Forelimb muscle (tissue), 1 donor: ENCODE data around the gene SIGLEC8. TPM values are rescaled to one million over a fixed set of nuclear protein-coding genes. Genes with fewer than 3 reads are reported as not detected.

ENCODE experiments used
- DNase-seq: peaks from one replicate; pipeline ENCODE4 v3.0.0-alpha.2; 2013; ENCODE audit warnings: low read depth
- polyA plus RNA-seq: library from polyadenylated mRNA; unstranded; fragments of 120-200 nt; gene quantifications from one replicate; pipeline ENCODE4 v1.2.1, GENCODE V29; 2013; ENCODE audit not compliant: insufficient read length

The SIGLEC8 gene
- polyA plus RNA-seq, 1 donor, result not detected

DNA sequence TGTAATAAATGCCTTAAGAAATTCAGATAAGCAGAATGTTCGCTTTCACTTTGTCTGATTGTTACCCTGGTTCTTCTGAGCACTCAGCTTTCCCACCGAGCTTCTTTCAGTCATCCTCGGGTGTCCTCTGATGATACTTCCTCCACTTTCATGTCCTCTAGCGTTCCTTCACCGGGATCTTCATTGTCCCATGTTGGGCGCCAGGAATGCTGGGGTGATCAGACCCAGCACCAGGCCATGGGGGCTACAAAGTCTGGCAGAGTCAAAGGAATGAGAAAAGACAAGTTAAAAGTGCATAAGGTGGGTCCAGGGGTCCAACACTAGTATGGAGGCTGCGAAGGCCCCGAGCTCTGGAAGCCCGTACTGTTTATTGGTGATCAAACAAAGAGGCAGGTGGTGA lies 56.1 kb downstream of the SIGLEC8 start:
- no peak for DNase-seq

Other genes starting within 250 kb of the SIGLEC8 start
- 3.8 TPM for gene CD33, start 233.4 kb downstream of the SIGLEC8 start, polyA plus RNA-seq
- gene SIGLECL1, start 207.4 kb downstream of the SIGLEC8 start, polyA plus RNA-seq, result not detected
- gene IGLON5, start 146.8 kb downstream of the SIGLEC8 start, polyA plus RNA-seq, result 0.10 TPM
- gene VSIG10L, start 116.3 kb downstream of the SIGLEC8 start, polyA plus RNA-seq, result 1.00 TPM
- 40.1 TPM for gene ETFB, start 92.1 kb downstream of the SIGLEC8 start, polyA plus RNA-seq
- 1.1 TPM for gene CLDND2, start 89.5 kb downstream of the SIGLEC8 start, polyA plus RNA-seq
- 3.0 TPM for gene NKG7, start 85.8 kb downstream of the SIGLEC8 start, polyA plus RNA-seq
- gene LIM2, start 70.5 kb downstream of the SIGLEC8 start, polyA plus RNA-seq, result not detected
- not detected for gene C19orf84, start 67.9 kb downstream of the SIGLEC8 start, polyA plus RNA-seq
- gene SIGLEC10, start 40.8 kb downstream of the SIGLEC8 start, polyA plus RNA-seq, result 0.92 TPM
- not detected for gene CEACAM18, start 20.1 kb upstream of the SIGLEC8 start, polyA plus RNA-seq
- not detected for gene SIGLEC12, start 43.3 kb upstream of the SIGLEC8 start, polyA plus RNA-seq
- 0.15 TPM for gene SIGLEC6, start 73.2 kb upstream of the SIGLEC8 start, polyA plus RNA-seq
- gene ZNF175, start 112.8 kb upstream of the SIGLEC8 start, polyA plus RNA-seq, result 8.1 TPM
- gene SIGLEC5, start 171.9 kb upstream of the SIGLEC8 start, polyA plus RNA-seq, result 0.71 TPM
- 0.94 TPM for gene SIGLEC14, start 188.4 kb upstream of the SIGLEC8 start, polyA plus RNA-seq
- gene SPACA6, start 234.9 kb upstream of the SIGLEC8 start, polyA plus RNA-seq, result 7.4 TPM